Panc1 (cell line): ENCODE results near the gene GIGYF1. TPM values are rescaled to one million over a fixed set of nuclear protein-coding genes. Genes with fewer than 3 reads are reported as not detected.

Experiments
- ATAC-seq: fragments of 200-7000 bp; cut with Tn5 transposase; 2 replicates; pipeline ENCODE4 v1.9.1; 2020; ENCODE audit warnings: mild to moderate bottlenecking, moderate library complexity
- BruUV-seq: library from RNA; stranded (reverse); fragments of 400-500 nt; replicated peaks from 2 replicates; lab custom pipeline; 2021; lab: Mats Ljungman, UMichigan
- CTCF ChIA-PET: fragments of 300-600 bp; sonication (Branson Sonifier 250); formaldehyde crosslinking; loops from one replicate; lab custom pipeline; 2022; ENCODE audit warnings: antibody characterized with exemption; lab: Charles Lee
- POLR2A ChIA-PET: fragments of 300-600 bp; sonication (Branson Sonifier 250); formaldehyde crosslinking; loops from one replicate; lab custom pipeline; 2022; ENCODE audit warnings: antibody characterized with exemption; lab: Charles Lee
- DNase-seq: peaks from one replicate; pipeline ENCODE4 v3.0.0-alpha.2; 2010; ENCODE audit warnings: low read depth, low spot score
- H3K27ac ChIP-seq: 2 replicates; pipeline ENCODE4 v1.5.1; 2011; ENCODE audit warnings: mild to moderate bottlenecking, low read length, inconsistent platforms
- H3K27me3 ChIP-seq: fragments of 200-500 bp; sonication (Bioruptor generic); 2 replicates; pipeline ENCODE4 v1.6.0; 2014; ENCODE audit warnings: low read length, inconsistent platforms; ENCODE audit not compliant: control insufficient read depth, insufficient read depth
- H3K36me3 ChIP-seq: fragments of 200-500 bp; sonication (Bioruptor generic); 2 replicates; pipeline ENCODE4 v1.5.1; 2014; ENCODE audit warnings: inconsistent platforms, mild to moderate bottlenecking, low read length, moderate library complexity; ENCODE audit not compliant: control insufficient read depth, insufficient read depth
- H3K4me1 ChIP-seq: 2 replicates; pipeline ENCODE4 v1.5.1; 2011; ENCODE audit warnings: inconsistent platforms, mild to moderate bottlenecking, low read length, moderate library complexity; ENCODE audit not compliant: control insufficient read depth, insufficient read depth
- H3K4me3 ChIP-seq, 2 experiments: 2 replicates each; pipeline ENCODE4 v1.5.1; 2011 to 2012; ENCODE audit warnings: low read depth in 2 of 2, low read length in 2 of 2, mild to moderate bottlenecking in 2 of 2, inconsistent platforms in 1 of 2, moderate library complexity in 1 of 2
- H3K9me3 ChIP-seq: fragments of 200-500 bp; sonication (Bioruptor generic); 2 replicates; pipeline ENCODE4 v1.5.1; 2014; ENCODE audit warnings: low read depth, mild to moderate bottlenecking, inconsistent platforms, low read length, moderate library complexity; ENCODE audit not compliant: control insufficient read depth, insufficient read depth
- CTCF ChIP-seq: fragments of 450-650 bp; IDR thresholded peaks from 2 replicates; pipeline ENCODE4 v1.5.1; 2017; ENCODE audit warnings: mild to moderate bottlenecking
- POLR2AphosphoS5 ChIP-seq: IDR thresholded peaks from 2 replicates; pipeline ENCODE4 v1.6.1; 2012; ENCODE audit warnings: mild to moderate bottlenecking, low read depth, low read length, moderate library complexity
- REST ChIP-seq, 2 experiments: IDR thresholded peaks; 2 replicates each; pipeline ENCODE4 v1.6.1; 2011 to 2012; ENCODE audit warnings: low read depth in 2 of 2, control low read depth in 1 of 2, low read length in 1 of 2, mild to moderate bottlenecking in 1 of 2, moderate library complexity in 1 of 2; ENCODE audit not compliant: insufficient read depth in 1 of 2
- SIN3A ChIP-seq: IDR thresholded peaks from 2 replicates; pipeline ENCODE4 v1.6.1; 2012; ENCODE audit warnings: low read depth, mild to moderate bottlenecking, low read length, moderate library complexity, borderline replicate concordance; ENCODE audit not compliant: insufficient read depth
- TCF7L2 ChIP-seq: IDR thresholded peaks from 2 replicates; pipeline ENCODE4 v1.6.1; 2011; ENCODE audit warnings: mild to moderate bottlenecking, low read depth, low read length, inconsistent platforms
- in situ Hi-C: cut with HindIII; loops from 2 replicates; pipeline ENCODE4 v1.10.0; 2016; ENCODE audit warnings: low sequenced_read_pairs, low pct_unique_long_range_greater_than_20kb
- intact Hi-C: fragments of 100-400 bp; cut with micrococcal nuclease; formaldehyde crosslinking; loops from one replicate; pipeline ENCODE4 v1.10.0; 2022; ENCODE audit not compliant: unreplicated experiment
- total RNA-seq: library from RNA; stranded (reverse); gene quantifications from one replicate; pipeline ENCODE4 v1.2.1, GENCODE V29; 2021; ENCODE audit not compliant: unreplicated experiment

Gene GIGYF1
- total RNA-seq, 1 experiment from 2014 or later, result 52.6 TPM

GRCh38 chr7:100699018-100699417 is 5.0 kb upstream of the GIGYF1 start:
- POLR2A ChIA-PET, result no interaction called here
- ATAC-seq, result no peak
- intact Hi-C loops (no loop called here), in situ Hi-C loops (no loop called here)
- CTCF ChIA-PET, result no interaction called here
- BruUV-seq, result no TSS peak
- Histone ChIP-seq H3K36me3 (no peaks in the 10 kb centered on the region), H3K4me3 (no peak overlapping the region), H3K27me3 (no peaks in the 10 kb centered on the region), H3K9me3 (no peaks in the 10 kb centered on the region), H3K27ac (no peak overlapping the region), H3K4me1 (0 out of 2 replicates have a peak, but pooled peaks cover 3% of the 10 kb centered on the region)
- TF ChIP-seq CTCF, result no peak
- no peak for TF ChIP-seq TCF7L2
- DNase-seq, result no peak

GRCh38 chr7:100696123-100696521 is 2.1 kb upstream of the GIGYF1 start:
- no peak overlapping the region for H3K4me3 ChIP-seq
- peaks cover 3% of the 10 kb centered on the region; the same call in 1 of the 2 replicates for H3K36me3 ChIP-seq
- no TSS peak for BruUV-seq
- peaks cover 22% of the 10 kb centered on the region for H3K4me1 ChIP-seq
- H3K27me3 ChIP-seq, result no peaks in the 10 kb centered on the region
- intact Hi-C loops (no loop called here), in situ Hi-C loops (no loop called here)
- ChIA-PET CTCF (interaction anchor here (0.7 to 1.7 kb wide), 2 partner anchors 9 to 154 kb away, joined by 3 to 10 read pairs; partner anchors contain the start of gene POP7), POLR2A (no interaction called here)
- no peak overlapping the region for H3K27ac ChIP-seq
- TF ChIP-seq TCF7L2 (no peak), SIN3A (no peak), REST (IDR thresholded peaks at IDR 0.05; ENCODE audit: insufficient read depth in 1 of 2, low read depth in 2 of 2, low read length in 1 of 2) (no peak), POLR2AphosphoS5 (no peak), CTCF (no peak)
- H3K9me3 ChIP-seq, result no peaks in the 10 kb centered on the region
- ATAC-seq (no peak), DNase-seq (no peak)
